Measurements from ENCODE around the gene ASTN2.

Gene ASTN2

GRCh38 chr9:116819116-116819515 is 595.7 kb downstream of the ASTN2 start:
- no peak overlapping the region for H3K18ac ChIP-seq (ENCODE audit: low read length)
- H2BK120ac ChIP-seq (ENCODE audit: low read depth, low read length): no peak overlapping the region
- H3K4ac ChIP-seq (ENCODE audit: low read length): no peak overlapping the region
- no peak overlapping the region for H2AFZ ChIP-seq (ENCODE audit: low read length)
- no peak overlapping the region for H2BK5ac ChIP-seq (ENCODE audit: low read length)
- no peak overlapping the region for H3K4me2 ChIP-seq (ENCODE audit: insufficient read depth, low read length, poor library complexity, severe bottlenecking)
- no peak overlapping the region for H4K8ac ChIP-seq (ENCODE audit: low read depth, low read length)
- no peak overlapping the region for H2BK15ac ChIP-seq (ENCODE audit: low read length)
- H3K36me3 ChIP-seq (replicated peaks in 1 of 2; ENCODE audit: control insufficient read depth in 2 of 2, insufficient read depth in 2 of 2, low read length in 2 of 2): no peaks in the 10 kb centered on the region
- DNase-seq (ENCODE audit: low spot score): no peak
- no peaks in the 10 kb centered on the region for H3K9me3 ChIP-seq (replicated peaks in 1 of 2; ENCODE audit: control insufficient read depth in 2 of 2, insufficient read depth in 1 of 2, low read depth in 1 of 2, low read length in 2 of 2)
- no peak overlapping the region for H3K9ac ChIP-seq (ENCODE audit: low read depth, low read length, poor library complexity)
- no peak overlapping the region for H2BK12ac ChIP-seq (ENCODE audit: low read length)
- H3K27me3 ChIP-seq (ENCODE audit: control insufficient read depth in 3 of 3, insufficient read depth in 3 of 3, low read depth in 1 of 3, low read length in 3 of 3): no peaks in the 10 kb centered on the region
- H2AK5ac ChIP-seq (ENCODE audit: low read depth, low read length): no peak overlapping the region
- no peak overlapping the region for H3K27ac ChIP-seq (replicated peaks; ENCODE audit: low read length)
- no peak overlapping the region for H3K23ac ChIP-seq (ENCODE audit: low read depth, low read length, poor library complexity)
- no peaks in the 10 kb centered on the region for H3K4me1 ChIP-seq (ENCODE audit: control insufficient read depth in 2 of 2, insufficient read depth in 1 of 2, low read depth in 1 of 2, low read length in 2 of 2)
- no CpG with 5 or more reads among the region's 1 CpG for WGBS, 2 donors (ENCODE audit: extremely low coverage in 2 of 2, insufficient read length in 2 of 2, insufficient replicate concordance in 1 of 2)
- no peaks in the 10 kb centered on the region for H3K79me1 ChIP-seq (ENCODE audit: low read depth, low read length)
- no peak overlapping the region for H3K14ac ChIP-seq (ENCODE audit: low read length)
- no peak overlapping the region for H3K4me3 ChIP-seq (ENCODE audit: low read length in 2 of 2)
- H4K91ac ChIP-seq (ENCODE audit: low read depth, low read length, poor library complexity): no peak overlapping the region

- Histone ChIP-seq H2AFZ (ENCODE audit: low read length) (no peak overlapping the region), H3K14ac (ENCODE audit: low read length) (no peak overlapping the region), H3K4me2 (ENCODE audit: insufficient read depth, low read length, poor library complexity, severe bottlenecking) (no peak overlapping the region), H2BK120ac (ENCODE audit: low read depth, low read length) (no peak overlapping the region), H3K36me3 (replicated peaks in 1 of 2; ENCODE audit: control insufficient read depth in 2 of 2, insufficient read depth in 2 of 2, low read length in 2 of 2) (no peaks in the 10 kb centered on the region), H3K9ac (ENCODE audit: low read depth, low read length, poor library complexity) (no peak overlapping the region), H2BK12ac (ENCODE audit: low read length) (no peak overlapping the region), H2BK15ac (ENCODE audit: low read length) (no peak overlapping the region), H3K79me1 (ENCODE audit: low read depth, low read length) (no peaks in the 10 kb centered on the region), H4K8ac (ENCODE audit: low read depth, low read length) (no peak overlapping the region), H4K91ac (ENCODE audit: low read depth, low read length, poor library complexity) (no peak overlapping the region), H3K9me3 (replicated peaks in 1 of 2; ENCODE audit: control insufficient read depth in 2 of 2, insufficient read depth in 1 of 2, low read depth in 1 of 2, low read length in 2 of 2) (no peaks in the 10 kb centered on the region), H3K23ac (ENCODE audit: low read depth, low read length, poor library complexity) (no peak overlapping the region), H3K4me1 (ENCODE audit: control insufficient read depth in 2 of 2, insufficient read depth in 1 of 2, low read depth in 1 of 2, low read length in 2 of 2) (no peaks in the 10 kb centered on the region), H3K4me3 (ENCODE audit: low read length in 2 of 2) (no peak overlapping the region), H3K18ac (ENCODE audit: low read length) (no peak overlapping the region), H2AK5ac (ENCODE audit: low read depth, low read length) (no peak overlapping the region), H3K27me3 (ENCODE audit: control insufficient read depth in 3 of 3, insufficient read depth in 3 of 3, low read depth in 1 of 3, low read length in 3 of 3) (no peaks in the 10 kb centered on the region), H3K27ac (replicated peaks; ENCODE audit: low read length) (no peak overlapping the region), H2BK5ac (ENCODE audit: low read length) (no peak overlapping the region), H3K4ac (ENCODE audit: low read length) (no peak overlapping the region)
- WGBS, 2 donors (ENCODE audit: extremely low coverage in 2 of 2, insufficient read length in 2 of 2, insufficient replicate concordance in 1 of 2): no CpG with 5 or more reads among the region's 1 CpG
- DNase-seq (ENCODE audit: low spot score): no peak
These were observed 597.1 kb downstream of the ASTN2 start for GRCh38 chr9:116817762-116818161.

DNA sequence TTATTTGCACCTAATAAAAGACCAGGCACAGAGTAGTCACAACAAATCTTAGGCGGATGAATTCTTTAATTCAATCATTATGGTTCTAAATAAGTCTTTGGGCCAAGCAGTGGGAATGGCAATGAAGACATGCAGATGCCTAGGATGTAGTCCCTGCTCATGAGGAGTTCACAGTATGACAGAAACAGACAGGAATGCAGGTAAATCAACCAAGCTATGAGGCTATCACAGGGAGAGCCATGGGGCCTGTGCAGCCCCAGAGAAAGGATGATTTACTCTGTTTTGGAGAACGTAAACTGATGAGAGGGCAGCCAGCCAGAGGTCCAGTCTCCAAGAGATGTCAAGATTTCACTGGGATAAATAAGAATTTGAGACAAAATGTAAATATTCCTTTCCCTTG is 598.4 kb downstream of the ASTN2 start:
- H3K79me1 ChIP-seq (ENCODE audit: low read depth, low read length): no peaks in the 10 kb centered on the region
- H3K4me2 ChIP-seq (ENCODE audit: insufficient read depth, low read length, poor library complexity, severe bottlenecking): no peak overlapping the region
- H3K9me3 ChIP-seq (replicated peaks in 1 of 2; ENCODE audit: control insufficient read depth in 2 of 2, insufficient read depth in 1 of 2, low read depth in 1 of 2, low read length in 2 of 2): no peaks in the 10 kb centered on the region
- H2BK120ac ChIP-seq (ENCODE audit: low read depth, low read length): no peak overlapping the region
- H3K27me3 ChIP-seq (ENCODE audit: control insufficient read depth in 3 of 3, insufficient read depth in 3 of 3, low read depth in 1 of 3, low read length in 3 of 3): no peaks in the 10 kb centered on the region
- H3K14ac ChIP-seq (ENCODE audit: low read length): no peak overlapping the region
- H3K23ac ChIP-seq (ENCODE audit: low read depth, low read length, poor library complexity): no peak overlapping the region
- H3K9ac ChIP-seq (ENCODE audit: low read depth, low read length, poor library complexity): no peak overlapping the region
- H2BK5ac ChIP-seq (ENCODE audit: low read length): no peak overlapping the region
- no peak overlapping the region for H2BK12ac ChIP-seq (ENCODE audit: low read length)
- no peak for DNase-seq (ENCODE audit: low spot score)
- no peak overlapping the region for H2BK15ac ChIP-seq (ENCODE audit: low read length)
- H2AFZ ChIP-seq (ENCODE audit: low read length): no peak overlapping the region
- WGBS, 2 donors (ENCODE audit: extremely low coverage in 2 of 2, insufficient read length in 2 of 2, insufficient replicate concordance in 1 of 2): no CpG with 5 or more reads among the region's 2 CpGs
- no peak overlapping the region for H3K18ac ChIP-seq (ENCODE audit: low read length)
- H4K91ac ChIP-seq (ENCODE audit: low read depth, low read length, poor library complexity): no peak overlapping the region
- H3K4me3 ChIP-seq (ENCODE audit: low read length in 2 of 2): no peak overlapping the region
- no peak overlapping the region for H3K27ac ChIP-seq (replicated peaks; ENCODE audit: low read length)
- no peak overlapping the region for H4K8ac ChIP-seq (ENCODE audit: low read depth, low read length)
- H2AK5ac ChIP-seq (ENCODE audit: low read depth, low read length): no peak overlapping the region
- no peaks in the 10 kb centered on the region for H3K4me1 ChIP-seq (ENCODE audit: control insufficient read depth in 2 of 2, insufficient read depth in 1 of 2, low read depth in 1 of 2, low read length in 2 of 2)
- H3K36me3 ChIP-seq (replicated peaks in 1 of 2; ENCODE audit: control insufficient read depth in 2 of 2, insufficient read depth in 2 of 2, low read length in 2 of 2): no peaks in the 10 kb centered on the region
- no peak overlapping the region for H3K4ac ChIP-seq (ENCODE audit: low read length)

DNA sequence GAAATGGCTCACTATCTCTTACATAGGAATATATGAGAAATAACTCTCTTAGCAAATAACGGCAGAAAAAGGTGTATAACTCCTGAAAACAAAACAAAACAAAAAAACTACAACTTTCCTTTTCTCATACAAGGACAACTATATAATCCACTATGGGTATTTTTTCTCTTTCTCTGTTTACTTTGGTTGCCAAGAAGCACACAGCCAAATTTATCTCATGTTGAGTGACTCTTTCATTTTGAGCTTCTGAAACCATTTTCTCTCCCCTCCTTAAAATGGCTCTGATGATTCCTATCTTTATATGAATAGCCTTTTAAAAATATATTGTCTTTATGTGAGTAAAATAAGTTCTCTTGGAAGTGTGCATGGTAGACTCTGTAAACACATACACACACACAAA is 599.0 kb downstream of the ASTN2 start:
- no peak overlapping the region for H2BK15ac ChIP-seq (ENCODE audit: low read length)
- no peaks in the 10 kb centered on the region for H3K9me3 ChIP-seq (replicated peaks in 1 of 2; ENCODE audit: control insufficient read depth in 2 of 2, insufficient read depth in 1 of 2, low read depth in 1 of 2, low read length in 2 of 2)
- no peak for DNase-seq (ENCODE audit: low spot score)
- no peak overlapping the region for H3K4me2 ChIP-seq (ENCODE audit: insufficient read depth, low read length, poor library complexity, severe bottlenecking)
- no peak overlapping the region for H3K4ac ChIP-seq (ENCODE audit: low read length)
- WGBS, 2 donors (ENCODE audit: extremely low coverage in 2 of 2, insufficient read length in 2 of 2, insufficient replicate concordance in 1 of 2): no CpG with 5 or more reads among the region's 1 CpG
- no peak overlapping the region for H2BK12ac ChIP-seq (ENCODE audit: low read length)
- no peak overlapping the region for H2BK5ac ChIP-seq (ENCODE audit: low read length)
- no peak overlapping the region for H2AFZ ChIP-seq (ENCODE audit: low read length)
- H3K36me3 ChIP-seq (replicated peaks in 1 of 2; ENCODE audit: control insufficient read depth in 2 of 2, insufficient read depth in 2 of 2, low read length in 2 of 2): no peaks in the 10 kb centered on the region
- no peak overlapping the region for H3K23ac ChIP-seq (ENCODE audit: low read depth, low read length, poor library complexity)
- H4K91ac ChIP-seq (ENCODE audit: low read depth, low read length, poor library complexity): no peak overlapping the region
- no peak overlapping the region for H4K8ac ChIP-seq (ENCODE audit: low read depth, low read length)
- no peak overlapping the region for H3K18ac ChIP-seq (ENCODE audit: low read length)
- H3K4me3 ChIP-seq (ENCODE audit: low read length in 2 of 2): no peak overlapping the region
- H3K27ac ChIP-seq (replicated peaks; ENCODE audit: low read length): no peak overlapping the region
- no peak overlapping the region for H3K14ac ChIP-seq (ENCODE audit: low read length)
- no peaks in the 10 kb centered on the region for H3K4me1 ChIP-seq (ENCODE audit: control insufficient read depth in 2 of 2, insufficient read depth in 1 of 2, low read depth in 1 of 2, low read length in 2 of 2)
- no peak overlapping the region for H3K9ac ChIP-seq (ENCODE audit: low read depth, low read length, poor library complexity)
- no peaks in the 10 kb centered on the region for H3K27me3 ChIP-seq (ENCODE audit: control insufficient read depth in 3 of 3, insufficient read depth in 3 of 3, low read depth in 1 of 3, low read length in 3 of 3)
- H2AK5ac ChIP-seq (ENCODE audit: low read depth, low read length): no peak overlapping the region
- no peaks in the 10 kb centered on the region for H3K79me1 ChIP-seq (ENCODE audit: low read depth, low read length)
- H2BK120ac ChIP-seq (ENCODE audit: low read depth, low read length): no peak overlapping the region
